DMS79 treated with DMSO at 0.1 percent for 48 hours (cell line): ENCODE data around the gene CERK.

Experiments used
- DNase-seq: peaks from one replicate; lab custom pipeline; 2025; lab: John Stamatoyannopoulos, UW

CERK gene

DNA sequence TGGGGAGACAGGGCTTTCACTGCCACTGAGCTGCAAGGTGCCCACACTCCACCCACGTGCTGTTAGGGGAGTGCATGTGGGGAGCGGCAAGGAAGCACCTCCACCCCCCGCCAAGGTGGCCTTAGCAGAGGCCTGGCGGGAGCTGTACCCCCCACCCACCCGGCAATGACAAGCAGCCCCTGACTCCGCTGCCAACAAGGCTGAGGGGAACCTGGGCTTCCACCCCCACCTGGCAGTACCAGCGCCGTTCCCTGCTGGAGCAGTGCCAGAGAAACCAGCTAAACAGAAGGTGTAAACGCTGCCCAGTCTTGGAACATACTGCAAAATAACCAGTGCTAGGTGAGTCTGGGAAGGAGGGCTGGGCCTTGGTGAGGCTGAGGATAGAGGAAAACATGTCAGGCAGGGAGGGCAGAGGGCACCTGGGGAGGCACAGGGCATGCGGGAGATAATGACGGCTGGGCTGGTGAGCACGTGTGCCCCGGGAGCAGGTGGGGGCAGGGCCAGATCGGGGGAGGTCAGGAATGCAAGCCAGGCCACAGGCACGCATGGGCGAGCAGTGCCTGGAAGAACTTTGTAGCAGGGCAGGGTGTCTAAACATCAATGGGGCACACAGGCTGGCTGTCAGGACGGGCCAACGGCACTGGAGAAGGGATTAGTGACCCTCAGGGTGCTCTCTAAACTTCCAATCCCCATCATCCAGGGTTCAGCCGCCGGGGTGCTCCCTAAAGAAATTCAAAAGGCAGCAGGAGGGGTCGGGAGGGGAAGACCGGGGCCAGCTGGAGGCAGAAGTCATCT is 6.6 kb downstream of the CERK start:
- peak; percentile 33 for DNase-seq

DNA sequence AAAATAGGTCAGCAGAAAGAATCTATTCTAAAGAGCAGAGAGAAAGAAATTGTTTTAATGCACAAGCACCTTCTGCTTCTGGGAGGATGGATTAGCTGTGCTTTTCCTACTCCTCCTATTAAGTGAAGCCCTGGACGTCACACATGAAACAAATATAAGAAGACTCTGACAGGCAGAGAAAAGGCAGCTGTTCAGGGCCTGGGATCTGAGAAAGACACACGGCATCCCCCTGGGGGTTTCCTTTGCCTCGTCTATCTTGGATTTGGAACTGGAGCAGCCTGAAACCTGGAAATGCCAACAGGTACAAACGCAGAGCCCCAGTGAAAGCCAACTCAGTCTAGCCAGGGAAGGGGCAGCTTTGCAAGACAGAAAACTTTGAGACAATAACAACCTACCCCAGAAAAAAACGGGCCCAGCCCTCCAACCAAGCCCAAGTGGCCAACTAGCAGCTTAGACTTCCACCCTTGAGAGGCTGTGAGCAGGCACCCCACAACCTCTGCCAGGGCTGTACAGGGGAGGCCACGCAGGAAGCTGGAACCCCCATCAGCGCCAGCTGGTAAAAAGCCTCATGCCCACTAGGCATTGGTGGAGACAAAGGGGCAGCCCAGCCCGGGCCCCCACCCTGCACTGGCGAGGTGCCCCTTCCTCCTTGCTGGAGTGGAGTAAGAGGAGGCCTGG is 7.3 kb downstream of the CERK start:
- no peak for DNase-seq

- no peak for DNase-seq
Measured at GRCh38 chr22:46728470-46728869, 9.6 kb downstream of the CERK start.

GRCh38 chr22:46727813-46728364 is 10.2 kb downstream of the CERK start:
- DNase-seq, result no peak

DNA sequence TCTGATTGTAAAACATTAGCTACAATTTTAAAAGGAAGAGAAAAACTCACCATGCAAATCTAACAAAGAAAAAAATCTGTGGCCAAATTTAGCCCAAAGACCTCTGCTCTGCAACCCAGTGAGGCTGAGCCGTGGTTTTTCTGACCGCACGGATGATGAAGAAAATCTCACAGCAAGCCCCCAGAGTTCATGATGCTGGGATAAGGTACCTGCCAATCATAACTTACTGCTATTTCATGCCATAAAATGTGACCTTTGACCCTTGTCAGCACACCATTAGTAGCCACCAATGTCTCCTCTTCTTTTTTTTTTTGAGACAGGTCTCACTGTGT is 11.1 kb downstream of the CERK start:
- DNase-seq, result no peak

DNA sequence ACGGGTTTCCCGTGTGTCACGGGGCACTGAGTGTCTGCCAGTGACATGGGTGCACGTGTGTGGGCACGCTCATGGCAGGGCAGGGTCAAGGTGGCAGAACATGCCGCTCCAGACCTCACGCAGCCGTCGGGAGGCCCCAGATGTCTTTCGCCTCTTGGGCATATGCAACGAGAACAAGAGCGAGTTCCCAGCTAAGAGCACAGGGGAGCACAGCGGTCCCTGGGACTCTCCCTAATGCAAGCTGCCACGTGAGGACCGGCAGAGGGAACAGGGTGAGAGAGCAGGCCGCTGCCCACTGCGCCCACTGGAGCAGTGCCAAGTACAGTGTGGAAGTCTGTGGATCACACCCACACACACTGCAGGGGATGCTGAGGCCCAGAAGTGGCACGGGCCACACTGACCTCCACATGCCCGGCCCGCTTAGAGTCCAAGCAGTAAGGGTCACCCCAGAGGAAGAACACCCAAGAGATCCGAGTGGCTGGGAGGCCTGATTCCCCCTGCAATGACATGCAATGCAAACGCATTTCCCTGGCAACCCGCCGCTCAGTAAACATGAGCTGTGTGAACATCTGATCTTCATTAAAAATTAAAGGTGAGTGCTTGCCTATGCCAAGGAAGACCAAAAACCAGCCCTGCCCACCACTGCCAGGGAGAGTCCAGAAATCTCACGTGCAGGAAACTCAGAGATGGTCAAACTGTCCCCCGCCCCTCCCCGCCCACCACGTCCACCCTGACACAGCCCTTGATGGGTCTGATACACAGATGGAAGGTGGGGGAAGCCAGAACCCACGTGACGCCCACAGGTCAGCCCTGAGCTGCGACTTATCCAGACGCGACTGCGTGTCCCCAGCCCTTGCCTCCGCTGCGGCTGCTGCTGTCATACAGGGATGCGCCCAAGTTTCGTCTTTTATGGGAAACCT is 11.7 kb downstream of the CERK start:
- peak; percentile 6 for DNase-seq

- DNase-seq, result no peak
Measured at GRCh38 chr22:46725096-46725495, 13.0 kb downstream of the CERK start.

- DNase-seq, result no peak
Measured at GRCh38 chr22:46723882-46724281, 14.2 kb downstream of the CERK start.

DNA sequence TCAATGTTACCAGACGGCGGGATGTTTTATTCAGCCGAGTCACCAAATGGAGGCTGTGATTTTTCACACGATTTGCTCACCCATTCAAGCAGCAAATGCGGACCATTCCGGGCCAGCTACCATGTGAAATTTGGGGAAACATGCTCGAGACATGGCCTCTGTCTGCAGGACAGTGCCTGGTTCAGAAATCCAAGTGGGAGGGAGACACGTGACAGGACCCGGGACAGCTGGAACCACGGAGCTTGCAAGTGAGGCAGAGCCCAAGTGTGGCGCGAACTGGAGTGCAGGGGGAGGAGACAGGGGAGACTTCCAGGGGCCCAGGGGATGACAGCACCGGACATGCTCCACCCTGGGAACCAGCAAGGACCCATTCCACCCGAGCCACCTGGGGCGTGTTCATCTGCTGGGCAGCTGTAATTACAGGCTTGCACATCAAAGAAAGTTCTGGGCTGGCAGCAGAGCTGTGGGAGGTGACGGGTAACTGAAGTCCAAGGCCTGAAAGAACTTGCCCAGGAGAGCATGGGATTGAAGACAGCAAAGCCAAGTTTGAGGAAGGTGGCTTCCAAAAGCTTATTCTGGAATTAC is 16.5 kb downstream of the CERK start:
- no peak for DNase-seq

DNA sequence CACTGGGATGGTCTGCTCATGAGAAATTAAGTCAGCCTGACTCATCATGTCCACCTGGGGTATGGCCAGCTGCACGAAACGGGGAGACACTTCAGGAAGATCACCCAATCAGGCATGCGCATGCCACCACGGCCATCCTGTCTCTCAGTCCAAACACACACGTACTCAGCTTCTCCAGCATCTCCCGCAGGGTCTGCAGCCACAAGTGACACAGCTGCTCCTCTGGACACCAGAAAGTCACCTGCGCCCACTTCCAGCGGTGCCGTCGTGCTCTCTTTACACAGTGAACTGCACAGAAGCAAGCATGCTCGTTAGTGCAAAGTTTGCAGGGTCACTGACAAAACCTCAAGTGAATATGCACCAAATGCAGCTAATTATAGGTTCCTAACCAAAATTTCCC is 18.1 kb downstream of the CERK start:
- DNase-seq, result no peak

DNA sequence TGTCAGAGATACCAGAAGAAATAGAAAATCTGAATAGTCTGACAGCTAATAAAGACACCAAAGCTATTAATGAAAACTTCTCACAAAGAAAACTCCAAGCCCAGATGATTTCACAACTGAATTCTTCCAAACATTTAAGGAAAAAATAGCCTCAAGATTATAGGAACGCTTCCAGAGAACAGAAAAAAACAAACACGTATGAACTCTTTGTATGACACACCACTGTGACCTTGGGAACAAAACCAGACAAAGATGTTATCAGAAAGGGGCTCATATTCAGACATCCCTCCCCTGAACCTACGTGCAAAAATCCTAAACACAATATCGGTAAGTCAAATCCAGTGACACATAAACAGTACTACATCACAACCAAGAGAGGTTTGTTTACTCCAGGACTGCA is 23.5 kb downstream of the CERK start:
- DNase-seq, result no peak

DNA sequence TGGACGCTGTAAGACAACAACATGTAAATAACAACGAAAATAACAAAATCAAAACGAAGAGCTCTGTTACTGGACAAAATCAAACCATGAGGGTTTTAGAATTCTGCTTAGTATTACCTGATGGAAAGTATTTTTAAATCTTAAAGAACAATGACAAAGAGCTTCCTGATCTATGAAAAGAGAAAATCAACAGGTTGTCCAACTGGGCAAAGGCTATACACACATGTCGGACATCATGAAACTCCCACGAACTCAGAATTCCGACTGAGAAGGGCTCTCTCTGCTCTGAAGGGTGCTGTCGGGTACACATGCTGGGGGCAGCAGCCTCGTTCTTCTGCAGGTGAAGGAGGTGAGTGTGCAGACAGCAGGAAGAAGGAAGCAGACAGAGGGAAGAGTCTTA is 25.8 kb downstream of the CERK start:
- no peak for DNase-seq

DNA sequence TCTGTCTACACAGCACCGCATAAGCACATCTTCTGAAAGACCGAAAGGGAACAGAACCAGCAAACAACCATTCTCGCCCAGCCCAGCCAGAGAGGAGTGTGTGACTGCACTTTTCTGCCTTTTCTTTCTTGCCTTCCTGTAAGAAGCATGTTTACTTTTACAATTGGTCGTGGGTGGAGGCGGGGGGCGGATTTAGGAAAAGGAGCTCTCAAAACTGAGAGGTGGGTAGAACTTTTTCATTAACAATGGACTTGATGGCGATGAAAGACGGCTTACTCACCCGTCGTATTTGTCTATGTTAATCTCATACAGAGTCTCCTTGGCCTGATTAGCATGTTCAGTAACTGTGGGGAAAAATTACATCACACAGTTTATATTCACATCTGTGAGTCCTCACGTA is 27.2 kb downstream of the CERK start:
- no peak for DNase-seq

GRCh38 chr22:46708766-46709330 is 29.2 kb downstream of the CERK start:
- DNase-seq, result no peak

GRCh38 chr22:46707827-46708570 is 30.1 kb downstream of the CERK start:
- no peak for DNase-seq

DNA sequence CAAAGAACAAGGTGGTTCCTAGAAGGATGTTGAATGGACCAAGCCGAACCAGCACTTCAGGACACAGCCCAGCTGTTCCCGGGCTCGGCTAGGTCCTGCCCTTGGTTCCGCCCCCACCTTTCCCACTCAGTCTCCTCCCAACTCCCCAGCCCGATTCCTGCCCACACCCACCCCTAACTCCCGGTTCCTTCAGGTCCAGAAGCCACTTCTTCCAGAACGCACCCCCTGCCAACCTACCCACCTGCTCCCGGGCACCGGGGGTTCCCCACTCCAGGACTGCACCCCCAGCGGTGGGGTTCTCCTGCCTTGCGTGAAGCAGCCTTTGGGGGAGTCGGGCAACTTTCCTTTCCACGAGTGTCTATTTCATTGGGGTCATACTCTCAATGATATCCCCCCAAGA is 30.7 kb downstream of the CERK start:
- no peak for DNase-seq

DNA sequence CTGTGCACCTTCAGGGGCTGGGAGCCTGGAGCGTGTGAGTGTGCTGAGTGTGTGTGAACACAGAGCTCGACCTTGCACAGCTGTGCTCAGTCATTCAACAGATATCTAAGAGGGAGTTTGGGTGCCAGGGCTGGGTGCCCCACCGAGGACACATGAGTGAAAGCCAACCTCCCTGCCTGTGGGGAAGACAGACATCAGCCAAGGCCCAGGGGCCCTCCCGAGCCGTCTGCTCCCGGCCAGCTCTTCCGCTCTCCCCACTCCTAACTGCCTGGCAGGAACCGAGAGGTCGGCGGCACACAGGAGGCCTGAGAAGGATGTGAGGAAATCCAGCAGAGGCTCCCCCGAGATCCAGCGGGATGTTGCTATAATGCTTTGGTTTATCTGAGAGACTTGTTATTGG is 32.0 kb downstream of the CERK start:
- no peak for DNase-seq

GRCh38 chr22:46703996-46704370 is 34.1 kb downstream of the CERK start:
- no peak for DNase-seq

DNA sequence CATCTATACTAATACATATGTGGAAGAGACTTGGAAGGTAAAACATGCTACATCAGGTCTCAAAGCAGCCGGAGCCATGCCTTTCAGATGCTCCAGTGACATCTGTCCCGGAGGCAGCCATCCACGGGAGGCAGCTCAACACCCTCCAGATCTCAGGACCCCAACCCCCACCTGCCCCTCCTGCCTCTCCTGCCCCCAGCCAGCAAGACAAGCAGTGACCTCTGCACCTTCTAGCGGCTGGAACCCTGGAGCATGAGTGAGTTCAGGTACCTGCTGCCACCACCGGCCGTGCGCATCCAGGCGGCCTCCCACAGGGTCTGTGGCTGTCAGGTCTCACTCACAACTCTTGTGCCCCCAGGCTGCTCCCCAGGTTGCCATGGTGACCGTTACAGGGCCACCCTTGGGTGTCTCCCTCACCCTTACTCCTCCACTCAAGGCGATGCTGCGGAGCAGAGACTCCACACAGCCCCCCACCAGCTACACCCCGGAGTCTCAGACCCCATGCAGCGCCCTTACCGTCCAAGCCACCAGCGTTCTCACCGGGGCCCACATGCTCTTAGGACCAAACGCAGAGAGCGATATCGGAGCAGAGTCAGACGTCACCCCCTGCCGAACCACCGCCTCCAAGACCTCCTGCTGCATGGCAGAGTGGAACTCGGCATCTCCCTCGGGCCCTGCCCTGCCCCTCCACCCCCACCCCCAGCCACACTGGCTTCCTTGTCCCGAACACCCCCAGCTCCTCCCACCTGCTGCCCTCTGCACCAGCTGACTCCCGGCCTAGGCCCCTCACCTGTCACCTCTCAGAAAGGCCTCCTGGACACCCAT is 34.7 kb downstream of the CERK start:
- DNase-seq, result no peak

GRCh38 chr22:46701262-46701661 is 36.8 kb downstream of the CERK start:
- no peak for DNase-seq
